ENCODE measurements around the gene MYRIP.

- TF ChIP-seq CTCF (IDR thresholded peaks at IDR 0.05), result no peak
- no peak for TF ChIP-seq POLR2A (IDR thresholded peaks at IDR 0.05)
These were observed 125.3 kb downstream of the MYRIP start for GRCh38 chr3:39934696-39935095.

Data from thyroid gland (tissue), 4 donors.